Cardiac ventricle fibroblast (primary cell): Measurements from ENCODE around the gene ZNG1C. TPM values are rescaled to one million over a fixed set of nuclear protein-coding genes. Genes with fewer than 3 reads are reported as not detected.

Experiments used
- total RNA-seq: library from RNA; depleted of rRNA; stranded (reverse); fragments of >200 nt; gene quantifications from 2 replicates; pipeline ENCODE4 v1.2.3, GENCODE V29; 2015

ZNG1C gene
- total RNA-seq = 5.3 and 12.5 TPM in 2 replicates

GRCh38 chr9:68241683-68242082, at the start of gene ZNG1C:
Gene ZNG1C, plus strand, starts transcription at chr9:68241983. Its CDS starts 49 bp downstream, at chr9:68242032.

GRCh38 chr9:68302567-68302966, 60.8 kb downstream of the ZNG1C start, which contains the start of gene FOXD4L3:
Gene FOXD4L3, plus strand, starts transcription at chr9:68302867. Its CDS starts 85 bp downstream, at chr9:68302952.

Other genes starting within 250 kb of the ZNG1C start
- gene FOXD4L3, start 60.9 kb downstream of the ZNG1C start, total RNA-seq = 0.34 TPM in 1 of 2 replicates, not detected in the other
- gene PGM5, start 114.6 kb downstream of the ZNG1C start, total RNA-seq = 0.88 and 1.7 TPM in 2 replicates